AG10803 (cell line): ENCODE data around the gene PMAIP1.
A peak's percentile ranks its signal among the peaks of the same experiment; 100 is the strongest.

Source experiments
- DNase-seq: peaks from one replicate; pipeline ENCODE4 v3.0.0; 2010; ENCODE audit warnings: low read depth
- H3K4me3 ChIP-seq: 2 replicates; pipeline ENCODE4 v1.5.1; 2011; ENCODE audit warnings: mild to moderate bottlenecking, low read length, control low read depth
- TF ChIP-seq, protein P1 (sequence below): conservative IDR thresholded peaks from 2 replicates; pipeline ENCODE4 v1.5.1; 2011; ENCODE audit warnings: mild to moderate bottlenecking, low read length, control low read depth, inconsistent platforms

PMAIP1 gene

DNA sequence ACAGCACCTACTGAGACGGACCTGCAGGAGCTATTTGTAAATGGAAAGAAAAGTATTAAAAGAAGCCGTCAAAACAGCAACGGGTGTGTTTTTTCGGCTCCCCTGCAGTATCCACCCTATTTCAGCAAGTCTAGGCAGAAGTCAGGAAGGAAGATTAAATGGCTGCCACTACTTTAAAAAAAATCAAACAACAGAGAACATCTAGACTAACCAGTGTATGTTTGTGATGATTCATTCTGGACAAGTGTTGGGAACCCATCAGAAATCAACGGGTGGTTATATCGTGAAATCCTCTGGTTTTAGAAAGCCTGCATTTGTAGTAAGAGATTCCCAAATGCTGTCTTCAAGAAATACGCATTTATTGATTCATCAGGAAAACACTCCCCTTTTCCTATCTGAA lies 9.0 kb downstream of the PMAIP1 start:
- TF ChIP-seq, protein P1, sequence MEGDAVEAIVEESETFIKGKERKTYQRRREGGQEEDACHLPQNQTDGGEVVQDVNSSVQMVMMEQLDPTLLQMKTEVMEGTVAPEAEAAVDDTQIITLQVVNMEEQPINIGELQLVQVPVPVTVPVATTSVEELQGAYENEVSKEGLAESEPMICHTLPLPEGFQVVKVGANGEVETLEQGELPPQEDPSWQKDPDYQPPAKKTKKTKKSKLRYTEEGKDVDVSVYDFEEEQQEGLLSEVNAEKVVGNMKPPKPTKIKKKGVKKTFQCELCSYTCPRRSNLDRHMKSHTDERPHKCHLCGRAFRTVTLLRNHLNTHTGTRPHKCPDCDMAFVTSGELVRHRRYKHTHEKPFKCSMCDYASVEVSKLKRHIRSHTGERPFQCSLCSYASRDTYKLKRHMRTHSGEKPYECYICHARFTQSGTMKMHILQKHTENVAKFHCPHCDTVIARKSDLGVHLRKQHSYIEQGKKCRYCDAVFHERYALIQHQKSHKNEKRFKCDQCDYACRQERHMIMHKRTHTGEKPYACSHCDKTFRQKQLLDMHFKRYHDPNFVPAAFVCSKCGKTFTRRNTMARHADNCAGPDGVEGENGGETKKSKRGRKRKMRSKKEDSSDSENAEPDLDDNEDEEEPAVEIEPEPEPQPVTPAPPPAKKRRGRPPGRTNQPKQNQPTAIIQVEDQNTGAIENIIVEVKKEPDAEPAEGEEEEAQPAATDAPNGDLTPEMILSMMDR, result no peak
- no peak overlapping the region for H3K4me3 ChIP-seq
- no peak for DNase-seq

GRCh38 chr18:59909289-59910036 lies 9.7 kb downstream of the PMAIP1 start:
- no peak for DNase-seq
- no peak overlapping the region for H3K4me3 ChIP-seq
- TF ChIP-seq, protein P1, result no peak

DNA sequence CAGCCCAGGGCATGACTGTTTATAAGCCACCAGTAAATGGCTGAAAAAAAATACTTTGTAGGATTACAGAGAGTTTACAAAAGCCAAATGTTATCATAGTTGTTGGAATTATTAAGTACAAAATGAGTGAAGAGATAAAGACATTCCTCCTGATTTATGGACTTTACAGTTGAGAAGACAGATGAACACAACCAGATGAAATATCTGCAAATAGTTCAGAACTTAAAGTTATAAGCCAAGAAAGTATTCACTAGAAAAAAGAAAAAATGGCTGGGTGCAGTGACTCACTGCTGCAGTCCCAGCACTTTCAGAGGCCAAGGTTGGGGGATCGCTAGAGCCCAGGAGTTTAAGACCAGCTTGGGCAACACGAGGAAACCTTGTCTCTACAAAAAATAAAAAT lies 11.2 kb downstream of the PMAIP1 start:
- no peak overlapping the region for H3K4me3 ChIP-seq
- peak; percentile 52 for DNase-seq
- TF ChIP-seq, protein P1, result no peak

GRCh38 chr18:59911600-59911999 lies 11.8 kb downstream of the PMAIP1 start:
- TF ChIP-seq, protein P1, result no peak
- no peak for DNase-seq
- H3K4me3 ChIP-seq, result no peak overlapping the region

DNA sequence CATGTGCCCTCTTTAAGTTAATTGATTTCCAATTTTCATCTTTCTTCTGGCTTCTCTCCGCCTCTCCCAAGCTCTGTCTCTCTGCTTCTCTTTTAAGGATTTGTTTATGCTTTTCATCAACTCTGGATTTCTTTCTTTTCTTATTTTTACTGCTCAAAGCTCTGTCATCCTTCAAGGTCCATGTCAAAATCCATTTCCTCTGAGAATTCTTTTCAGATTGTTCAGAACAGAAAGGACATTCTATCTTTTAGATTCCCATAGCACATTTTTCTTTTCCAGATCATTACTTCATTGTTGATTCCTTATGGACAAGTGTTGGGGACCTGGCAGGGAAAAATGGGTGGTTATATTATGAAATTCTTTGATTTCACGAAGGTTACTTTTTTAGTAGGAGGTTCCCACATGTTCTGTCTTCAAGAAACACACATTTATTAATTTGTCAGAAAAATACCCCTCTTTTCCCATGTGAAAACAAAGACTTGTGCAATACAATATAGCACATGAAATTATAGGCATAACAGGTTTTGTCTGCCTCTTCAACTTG lies 12.3 kb downstream of the PMAIP1 start:
- no peak overlapping the region for H3K4me3 ChIP-seq
- DNase-seq, result no peak
- TF ChIP-seq, protein P1, result no peak

DNA sequence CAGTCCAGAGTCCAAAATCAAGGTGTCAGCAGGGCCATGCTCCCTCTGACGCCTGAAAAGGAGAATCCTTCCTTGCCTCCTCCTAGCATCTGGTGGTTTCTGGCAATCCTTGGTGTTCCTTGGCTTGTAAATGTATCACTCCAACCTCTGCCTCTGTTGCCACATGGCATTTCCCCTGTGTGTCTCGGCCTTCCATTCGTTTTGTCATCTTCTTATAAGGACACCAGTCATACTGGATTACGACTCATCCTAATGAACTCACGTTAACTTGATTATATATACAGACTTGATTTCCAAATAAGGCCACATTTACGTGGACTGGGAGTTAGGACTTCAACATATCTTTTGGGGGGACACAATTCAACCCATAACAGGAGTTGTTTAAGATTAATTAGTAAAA lies 15.8 kb downstream of the PMAIP1 start:
- no peak overlapping the region for H3K4me3 ChIP-seq
- TF ChIP-seq, protein P1, result no peak
- peak; percentile 47 for DNase-seq

GRCh38 chr18:59916746-59917145 lies 16.9 kb downstream of the PMAIP1 start:
- H3K4me3 ChIP-seq, result no peak overlapping the region
- TF ChIP-seq, protein P1, result no peak
- no peak for DNase-seq
